Neural crest cell (in vitro differentiated cells): Measurements from ENCODE around the gene ARHGDIG. TPM values are rescaled to one million over a fixed set of nuclear protein-coding genes. Genes with fewer than 3 reads are reported as not detected.

Experiments used
- total RNA-seq: library from RNA; stranded (reverse); gene quantifications from 2 replicates; pipeline ENCODE4 v1.2.1, GENCODE V29; 2021

ARHGDIG gene
- total RNA-seq, 1 donor from 2014 or later, result 3.0 TPM

Other genes with a start within 250 kb of the ARHGDIG start
- 35.8 and 36.7 TPM in 2 replicates for gene POLR3K, start 227.0 kb upstream of the ARHGDIG start, total RNA-seq
- 79.1 and 85.6 TPM in 2 replicates for gene SNRNP25, start 226.8 kb upstream of the ARHGDIG start, total RNA-seq
- 46.5 TPM in 2 replicates for gene RHBDF1, start 208.0 kb upstream of the ARHGDIG start, total RNA-seq
- 47.7 and 50.0 TPM in 2 replicates for gene MPG, start 202.4 kb upstream of the ARHGDIG start, total RNA-seq
- 41.5 and 45.4 TPM in 2 replicates for gene NPRL3, start 141.9 kb upstream of the ARHGDIG start, total RNA-seq
- gene HBZ, start 127.9 kb upstream of the ARHGDIG start, total RNA-seq, result not detected in 2 replicates
- gene HBM, start 114.6 kb upstream of the ARHGDIG start, total RNA-seq, result not detected in 2 replicates
- not detected in 2 replicates for gene HBA2, start 107.7 kb upstream of the ARHGDIG start, total RNA-seq
- gene HBA1, start 103.9 kb upstream of the ARHGDIG start, total RNA-seq, result not detected in 2 replicates
- 1.8 and 2.9 TPM in 2 replicates for gene HBQ1, start 100.1 kb upstream of the ARHGDIG start, total RNA-seq
- gene LUC7L, start 51.1 kb upstream of the ARHGDIG start, total RNA-seq, result 177 and 192 TPM in 2 replicates
- 89.8 and 97.8 TPM in 2 replicates for gene FAM234A, start 45.8 kb upstream of the ARHGDIG start, total RNA-seq
- 1.9 and 2.8 TPM in 2 replicates for gene RGS11, start 4.6 kb upstream of the ARHGDIG start, total RNA-seq
- gene PDIA2, start 2.6 kb downstream of the ARHGDIG start, total RNA-seq, result 1.4 and 2.1 TPM in 2 replicates
- gene AXIN1, start 72.1 kb downstream of the ARHGDIG start, total RNA-seq, result 36.4 and 38.2 TPM in 2 replicates
- 80.4 and 84.6 TPM in 2 replicates for gene MRPL28, start 89.9 kb downstream of the ARHGDIG start, total RNA-seq
- gene PGAP6, start 101.4 kb downstream of the ARHGDIG start, total RNA-seq, result 56.4 and 62.0 TPM in 2 replicates
- 233 and 254 TPM in 2 replicates for gene NME4, start 116.6 kb downstream of the ARHGDIG start, total RNA-seq
- 22.4 and 25.7 TPM in 2 replicates for gene DECR2, start 121.3 kb downstream of the ARHGDIG start, total RNA-seq
- 70.5 and 72.2 TPM in 2 replicates for gene RAB11FIP3, start 145.1 kb downstream of the ARHGDIG start, total RNA-seq
- 56.9 and 60.3 TPM in 2 replicates for gene CAPN15, start 247.1 kb downstream of the ARHGDIG start, total RNA-seq